ENCODE measurements around the gene ARHGEF37. TPM values are rescaled to one million over a fixed set of nuclear protein-coding genes. Genes with fewer than 3 reads are reported as not detected.

Gene ARHGEF37
- total and polyA plus RNA-seq, 9 of the 15 experiments (the other 6 are each of a cell fraction or from before 2014, with no cell fraction given): 0.01 to 0.27 (median 0.05) TPM

DNA sequence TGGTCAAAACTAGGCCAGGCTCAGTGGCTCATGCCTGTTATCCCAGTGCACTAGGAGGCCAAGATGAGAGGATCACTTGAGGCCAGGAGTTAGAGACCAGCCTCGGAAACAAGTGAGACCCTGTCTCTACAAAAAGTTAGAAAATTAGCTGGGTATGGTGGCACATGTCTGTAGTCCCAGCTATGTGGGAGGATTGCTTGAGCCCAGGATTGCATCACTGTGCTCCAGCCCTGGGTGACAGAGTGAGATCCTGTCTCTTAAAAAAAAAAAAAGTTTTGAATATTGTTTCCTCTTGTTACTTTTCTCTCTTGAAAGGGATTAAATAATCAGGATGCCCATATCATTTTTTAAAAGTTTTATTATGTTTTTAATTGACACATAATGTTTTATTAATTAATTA lies 7.6 kb downstream of the ARHGEF37 start (continued):
- TF ChIP-seq, protein P1, sequence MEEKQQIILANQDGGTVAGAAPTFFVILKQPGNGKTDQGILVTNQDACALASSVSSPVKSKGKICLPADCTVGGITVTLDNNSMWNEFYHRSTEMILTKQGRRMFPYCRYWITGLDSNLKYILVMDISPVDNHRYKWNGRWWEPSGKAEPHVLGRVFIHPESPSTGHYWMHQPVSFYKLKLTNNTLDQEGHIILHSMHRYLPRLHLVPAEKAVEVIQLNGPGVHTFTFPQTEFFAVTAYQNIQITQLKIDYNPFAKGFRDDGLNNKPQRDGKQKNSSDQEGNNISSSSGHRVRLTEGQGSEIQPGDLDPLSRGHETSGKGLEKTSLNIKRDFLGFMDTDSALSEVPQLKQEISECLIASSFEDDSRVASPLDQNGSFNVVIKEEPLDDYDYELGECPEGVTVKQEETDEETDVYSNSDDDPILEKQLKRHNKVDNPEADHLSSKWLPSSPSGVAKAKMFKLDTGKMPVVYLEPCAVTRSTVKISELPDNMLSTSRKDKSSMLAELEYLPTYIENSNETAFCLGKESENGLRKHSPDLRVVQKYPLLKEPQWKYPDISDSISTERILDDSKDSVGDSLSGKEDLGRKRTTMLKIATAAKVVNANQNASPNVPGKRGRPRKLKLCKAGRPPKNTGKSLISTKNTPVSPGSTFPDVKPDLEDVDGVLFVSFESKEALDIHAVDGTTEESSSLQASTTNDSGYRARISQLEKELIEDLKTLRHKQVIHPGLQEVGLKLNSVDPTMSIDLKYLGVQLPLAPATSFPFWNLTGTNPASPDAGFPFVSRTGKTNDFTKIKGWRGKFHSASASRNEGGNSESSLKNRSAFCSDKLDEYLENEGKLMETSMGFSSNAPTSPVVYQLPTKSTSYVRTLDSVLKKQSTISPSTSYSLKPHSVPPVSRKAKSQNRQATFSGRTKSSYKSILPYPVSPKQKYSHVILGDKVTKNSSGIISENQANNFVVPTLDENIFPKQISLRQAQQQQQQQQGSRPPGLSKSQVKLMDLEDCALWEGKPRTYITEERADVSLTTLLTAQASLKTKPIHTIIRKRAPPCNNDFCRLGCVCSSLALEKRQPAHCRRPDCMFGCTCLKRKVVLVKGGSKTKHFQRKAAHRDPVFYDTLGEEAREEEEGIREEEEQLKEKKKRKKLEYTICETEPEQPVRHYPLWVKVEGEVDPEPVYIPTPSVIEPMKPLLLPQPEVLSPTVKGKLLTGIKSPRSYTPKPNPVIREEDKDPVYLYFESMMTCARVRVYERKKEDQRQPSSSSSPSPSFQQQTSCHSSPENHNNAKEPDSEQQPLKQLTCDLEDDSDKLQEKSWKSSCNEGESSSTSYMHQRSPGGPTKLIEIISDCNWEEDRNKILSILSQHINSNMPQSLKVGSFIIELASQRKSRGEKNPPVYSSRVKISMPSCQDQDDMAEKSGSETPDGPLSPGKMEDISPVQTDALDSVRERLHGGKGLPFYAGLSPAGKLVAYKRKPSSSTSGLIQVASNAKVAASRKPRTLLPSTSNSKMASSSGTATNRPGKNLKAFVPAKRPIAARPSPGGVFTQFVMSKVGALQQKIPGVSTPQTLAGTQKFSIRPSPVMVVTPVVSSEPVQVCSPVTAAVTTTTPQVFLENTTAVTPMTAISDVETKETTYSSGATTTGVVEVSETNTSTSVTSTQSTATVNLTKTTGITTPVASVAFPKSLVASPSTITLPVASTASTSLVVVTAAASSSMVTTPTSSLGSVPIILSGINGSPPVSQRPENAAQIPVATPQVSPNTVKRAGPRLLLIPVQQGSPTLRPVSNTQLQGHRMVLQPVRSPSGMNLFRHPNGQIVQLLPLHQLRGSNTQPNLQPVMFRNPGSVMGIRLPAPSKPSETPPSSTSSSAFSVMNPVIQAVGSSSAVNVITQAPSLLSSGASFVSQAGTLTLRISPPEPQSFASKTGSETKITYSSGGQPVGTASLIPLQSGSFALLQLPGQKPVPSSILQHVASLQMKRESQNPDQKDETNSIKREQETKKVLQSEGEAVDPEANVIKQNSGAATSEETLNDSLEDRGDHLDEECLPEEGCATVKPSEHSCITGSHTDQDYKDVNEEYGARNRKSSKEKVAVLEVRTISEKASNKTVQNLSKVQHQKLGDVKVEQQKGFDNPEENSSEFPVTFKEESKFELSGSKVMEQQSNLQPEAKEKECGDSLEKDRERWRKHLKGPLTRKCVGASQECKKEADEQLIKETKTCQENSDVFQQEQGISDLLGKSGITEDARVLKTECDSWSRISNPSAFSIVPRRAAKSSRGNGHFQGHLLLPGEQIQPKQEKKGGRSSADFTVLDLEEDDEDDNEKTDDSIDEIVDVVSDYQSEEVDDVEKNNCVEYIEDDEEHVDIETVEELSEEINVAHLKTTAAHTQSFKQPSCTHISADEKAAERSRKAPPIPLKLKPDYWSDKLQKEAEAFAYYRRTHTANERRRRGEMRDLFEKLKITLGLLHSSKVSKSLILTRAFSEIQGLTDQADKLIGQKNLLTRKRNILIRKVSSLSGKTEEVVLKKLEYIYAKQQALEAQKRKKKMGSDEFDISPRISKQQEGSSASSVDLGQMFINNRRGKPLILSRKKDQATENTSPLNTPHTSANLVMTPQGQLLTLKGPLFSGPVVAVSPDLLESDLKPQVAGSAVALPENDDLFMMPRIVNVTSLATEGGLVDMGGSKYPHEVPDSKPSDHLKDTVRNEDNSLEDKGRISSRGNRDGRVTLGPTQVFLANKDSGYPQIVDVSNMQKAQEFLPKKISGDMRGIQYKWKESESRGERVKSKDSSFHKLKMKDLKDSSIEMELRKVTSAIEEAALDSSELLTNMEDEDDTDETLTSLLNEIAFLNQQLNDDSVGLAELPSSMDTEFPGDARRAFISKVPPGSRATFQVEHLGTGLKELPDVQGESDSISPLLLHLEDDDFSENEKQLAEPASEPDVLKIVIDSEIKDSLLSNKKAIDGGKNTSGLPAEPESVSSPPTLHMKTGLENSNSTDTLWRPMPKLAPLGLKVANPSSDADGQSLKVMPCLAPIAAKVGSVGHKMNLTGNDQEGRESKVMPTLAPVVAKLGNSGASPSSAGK (IDR thresholded peaks at IDR 0.05): no peak
- TF ChIP-seq DNMT1 (IDR thresholded peaks at IDR 0.05): no peak
- no peak for TF ChIP-seq EGR1 (conservative IDR thresholded peaks at IDR 0.05)
- TF ChIP-seq RBM15 (IDR thresholded peaks at IDR 0.05; ENCODE audit: insufficient read depth, low read length): no peak
- no peak for TF ChIP-seq CHD4 (IDR thresholded peaks at IDR 0.05; ENCODE audit: insufficient read depth, insufficient replicate concordance, low read depth, low read length, poor library complexity, severe bottlenecking)
- no peak for TF ChIP-seq NR2C1 (IDR thresholded peaks at IDR 0.05)
- no peak for TF ChIP-seq NR2C1 (tag; IDR thresholded peaks at IDR 0.05)
- TF ChIP-seq CEBPG (CRISPR knock-in tag; IDR thresholded peaks at IDR 0.05): peak; percentile 21; the same call in 1 of the 2 replicates
- peak; percentile 79 to 82 for TF ChIP-seq CEBPG (tag; conservative IDR thresholded peaks at IDR 0.05 in 1 of 2, IDR thresholded peaks at IDR 0.05 in 1 of 2)
- no peak for TF ChIP-seq BRF1 (IDR thresholded peaks at IDR 0.05; ENCODE audit: borderline replicate concordance, extremely low read depth, insufficient read length)
- TF ChIP-seq ZNF165 (CRISPR knock-in tag; IDR thresholded peaks at IDR 0.05; ENCODE audit: borderline replicate concordance): no peak
- TF ChIP-seq GTF2A2 (tag; IDR thresholded peaks at IDR 0.05): no peak
- no peak for TF ChIP-seq CSDE1 (IDR thresholded peaks at IDR 0.05)
- TF ChIP-seq WHSC1 (IDR thresholded peaks at IDR 0.05; ENCODE audit: low read length): no peak
- TF ChIP-seq, protein P2, sequence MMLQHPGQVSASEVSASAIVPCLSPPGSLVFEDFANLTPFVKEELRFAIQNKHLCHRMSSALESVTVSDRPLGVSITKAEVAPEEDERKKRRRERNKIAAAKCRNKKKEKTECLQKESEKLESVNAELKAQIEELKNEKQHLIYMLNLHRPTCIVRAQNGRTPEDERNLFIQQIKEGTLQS (IDR thresholded peaks at IDR 0.05): peak; percentile 67
- TF ChIP-seq, protein P2 (CRISPR knock-in tag; conservative IDR thresholded peaks at IDR 0.05): no peak
- no peak for TF ChIP-seq CREB1 (IDR thresholded peaks at IDR 0.05)
- no peak for TF ChIP-seq CREB1 (CRISPR knock-in tag; IDR thresholded peaks at IDR 0.05)
- TF ChIP-seq ELF2 (CRISPR knock-in tag; IDR thresholded peaks at IDR 0.05): no peak

Measured in K562 (cell line).